ENCODE data around the gene SSBP1.

DNA sequence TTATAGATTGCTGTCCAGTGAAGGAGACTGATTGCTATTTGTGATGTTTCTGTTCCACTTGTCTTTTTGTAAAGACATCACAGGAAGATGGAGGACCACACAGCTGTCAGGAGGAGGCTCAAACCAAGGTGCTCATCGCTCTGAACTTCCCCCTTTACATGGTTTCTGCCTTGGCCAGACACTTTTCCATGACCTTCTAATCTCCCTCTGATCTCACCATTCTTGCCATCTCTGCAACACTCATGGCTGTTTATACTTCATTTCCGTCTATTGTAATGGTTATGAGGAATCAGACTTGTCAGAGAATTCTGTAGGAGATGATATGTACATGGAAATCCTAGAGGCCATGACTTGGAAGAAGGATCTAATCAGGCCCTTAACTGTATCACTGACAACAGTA lies 50.1 kb downstream of the SSBP1 start:
- TF ChIP-seq POLR2A (IDR thresholded peaks at IDR 0.05) = no peak
- TF ChIP-seq, protein P1, sequence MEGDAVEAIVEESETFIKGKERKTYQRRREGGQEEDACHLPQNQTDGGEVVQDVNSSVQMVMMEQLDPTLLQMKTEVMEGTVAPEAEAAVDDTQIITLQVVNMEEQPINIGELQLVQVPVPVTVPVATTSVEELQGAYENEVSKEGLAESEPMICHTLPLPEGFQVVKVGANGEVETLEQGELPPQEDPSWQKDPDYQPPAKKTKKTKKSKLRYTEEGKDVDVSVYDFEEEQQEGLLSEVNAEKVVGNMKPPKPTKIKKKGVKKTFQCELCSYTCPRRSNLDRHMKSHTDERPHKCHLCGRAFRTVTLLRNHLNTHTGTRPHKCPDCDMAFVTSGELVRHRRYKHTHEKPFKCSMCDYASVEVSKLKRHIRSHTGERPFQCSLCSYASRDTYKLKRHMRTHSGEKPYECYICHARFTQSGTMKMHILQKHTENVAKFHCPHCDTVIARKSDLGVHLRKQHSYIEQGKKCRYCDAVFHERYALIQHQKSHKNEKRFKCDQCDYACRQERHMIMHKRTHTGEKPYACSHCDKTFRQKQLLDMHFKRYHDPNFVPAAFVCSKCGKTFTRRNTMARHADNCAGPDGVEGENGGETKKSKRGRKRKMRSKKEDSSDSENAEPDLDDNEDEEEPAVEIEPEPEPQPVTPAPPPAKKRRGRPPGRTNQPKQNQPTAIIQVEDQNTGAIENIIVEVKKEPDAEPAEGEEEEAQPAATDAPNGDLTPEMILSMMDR (IDR thresholded peaks at IDR 0.05) = no peak

Measured in stomach (tissue), 4 donors.